GM12878 (cell line): ENCODE results near the gene OTUB2. TPM values are rescaled to one million over a fixed set of nuclear protein-coding genes. Genes with fewer than 3 reads are reported as not detected.
A peak's percentile ranks its signal among the peaks of the same experiment; 100 is the strongest.

Experiments used
- ATAC-seq: fragments of 200-7000 bp; cut with Tn5 transposase; 3 replicates; pipeline ENCODE4 v1.9.1; 2020; ENCODE audit warnings: mild to moderate bottlenecking, moderate library complexity
- BruUV-seq: library from RNA; stranded (reverse); fragments of 400-500 nt; replicated peaks from 2 replicates; lab custom pipeline; 2021; lab: Mats Ljungman, UMichigan
- CTCF ChIA-PET: fragments of 300-600 bp; sonication (Branson Sonifier 250); formaldehyde crosslinking; extraction: SDS; loops from one replicate; lab custom pipeline; 2021; ENCODE audit warnings: inconsistent platforms; lab: Yijun Ruan, JAX
- POLR2A ChIA-PET: fragments of 350-600 bp; formaldehyde crosslinking; extraction: SDS; loops from one replicate; lab custom pipeline; 2021; ENCODE audit warnings: inconsistent platforms; lab: Charles Lee
- RAD21 ChIA-PET: fragments of 300-600 bp; sonication (Branson Sonifier 250); formaldehyde crosslinking; loops from one replicate; lab custom pipeline; 2023; ENCODE audit warnings: antibody characterized with exemption; ENCODE audit not compliant: unreplicated experiment; lab: Charles Lee
- SMC1A ChIA-PET: fragments of 300-600 bp; sonication (Branson Sonifier 250); formaldehyde crosslinking; loops from one replicate; lab custom pipeline; 2023; ENCODE audit not compliant: unreplicated experiment, uncharacterized antibody; lab: Charles Lee
- DNase-seq: peaks from one replicate; pipeline ENCODE4 v3.0.0-alpha.2; 2011; ENCODE audit warnings: low read depth, low spot score
- FAIRE-seq: peaks from 3 replicates; lab custom pipeline; 2011; peaks lifted over from hg19 to GRCh38; lab: Jason Lieb, UNC
- H2AFZ ChIP-seq: 2 replicates; pipeline ENCODE4 v1.6.0; 2011; ENCODE audit warnings: low read depth, low read length, control low read depth; ENCODE audit not compliant: control insufficient read depth
- H3K27ac ChIP-seq: 2 replicates; pipeline ENCODE4 v1.5.1; 2011; ENCODE audit warnings: control low read depth; ENCODE audit not compliant: control insufficient read depth, insufficient read depth
- H3K27me3 ChIP-seq, 2 experiments: replicated peaks in 1 of 2; 2 replicates each; pipeline versions ENCODE4 v1.6.0 to v1.6.1; 2011; ENCODE audit warnings: low read length in 1 of 2; ENCODE audit not compliant: control insufficient read depth in 2 of 2, insufficient read depth in 2 of 2
- H3K36me3 ChIP-seq, 2 experiments: 2 replicates each; pipeline ENCODE4 v1.5.1; 2011; ENCODE audit warnings: low read length in 1 of 2; ENCODE audit not compliant: control insufficient read depth in 2 of 2, insufficient read depth in 2 of 2
- H3K4me1 ChIP-seq: 2 replicates; pipeline ENCODE4 v1.6.1; 2011; ENCODE audit warnings: mild to moderate bottlenecking, low read length, moderate library complexity, mixed read lengths; ENCODE audit not compliant: control insufficient read depth, insufficient read depth
- H3K4me2 ChIP-seq: 2 replicates; pipeline ENCODE4 v1.6.0; 2011; ENCODE audit warnings: control low read depth; ENCODE audit not compliant: control insufficient read depth, insufficient read depth
- H3K4me3 ChIP-seq: fragments of 200-600 bp; sonication (generic); 2 replicates; pipeline ENCODE4 v1.5.1; 2016
- H3K79me2 ChIP-seq: 2 replicates; pipeline ENCODE4 v1.6.0; 2011; ENCODE audit warnings: low read length; ENCODE audit not compliant: control insufficient read depth, insufficient read depth
- H3K9ac ChIP-seq: 2 replicates; pipeline ENCODE4 v1.8.0; 2011; ENCODE audit warnings: low read length, control low read depth, mixed read lengths; ENCODE audit not compliant: control insufficient read depth, insufficient read depth
- H3K9me3 ChIP-seq: replicated peaks from 3 replicates; pipeline ENCODE4 v1.5.1; 2011; ENCODE audit warnings: mild to moderate bottlenecking, low read length; ENCODE audit not compliant: control insufficient read depth, insufficient read depth
- H4K20me1 ChIP-seq: 2 replicates; pipeline ENCODE4 v1.6.0; 2011; ENCODE audit not compliant: control insufficient read depth, insufficient read depth
- EED ChIP-seq: sonication (generic); IDR thresholded peaks from 2 replicates; pipeline ENCODE4 v1.6.1; 2016; ENCODE audit warnings: antibody characterized with exemption, low read depth
- MTA3 ChIP-seq: IDR thresholded peaks from 2 replicates; pipeline ENCODE4 v1.6.1; 2012; ENCODE audit warnings: low read length, inconsistent platforms, borderline replicate concordance
- SMAD1 ChIP-seq: fragments of 450-650 bp; IDR thresholded peaks from 2 replicates; pipeline ENCODE4 v1.6.1; 2018; ENCODE audit warnings: mild to moderate bottlenecking, low read depth; ENCODE audit not compliant: partially characterized antibody
- YY1 ChIP-seq: IDR thresholded peaks from 2 replicates; pipeline ENCODE4 v1.6.1; 2011; ENCODE audit warnings: low read depth, mild to moderate bottlenecking, low read length
- WGBS: methylation state at CpG from one replicate; pipeline ENCODE4 v1.1.6; 2016; ENCODE audit warnings: low lambda C conversion rate; ENCODE audit not compliant: insufficient replicate concordance, insufficient coverage; ENCODE audit errors: missing lambda C conversion rate; 5-methylcytosine and 5-hydroxymethylcytosine counted together
- in situ Hi-C: fragments of 300-500 bp; cut with MboI; formaldehyde crosslinking; loops from 9 replicates; pipeline ENCODE4 v1.14.3; 2018; ENCODE audit warnings: mixed read lengths
- intact Hi-C: fragments of 100-400 bp; cut with micrococcal nuclease; formaldehyde crosslinking; loops from one replicate; pipeline ENCODE4 v1.14.2; 2022; ENCODE audit not compliant: unreplicated experiment
- polyA plus RNA-seq, 11 experiments: library from polyadenylated mRNA; depleted of rRNA in 4 of 11; unstranded in 6 of 11; stranded (reverse) in 5 of 11; fragments of >200 nt; fragmentation: Nextera tagmentation in 4 of 11; fragmentation: Illumina TruSeq in 1 of 11; extraction: Ambion mirVana in 4 of 11; extraction: Trizol in 1 of 11; gene quantifications; 1 replicate in 1 of 11; 2 replicates in 10 of 11; pipeline versions ENCODE4 v1.2.1 to v1.2.3, GENCODE V29; 2011 to 2016; ENCODE audit warnings: inconsistent platforms in 2 of 11, missing spikeins in 2 of 11, low read depth in 1 of 11
- total RNA-seq, 4 experiments: library from RNA; depleted of rRNA in 3 of 4; stranded (reverse); fragments of >200 nt in 3 of 4; fragmentation: Illumina TruSeq in 1 of 4; extraction: Trizol in 1 of 4; gene quantifications; 2 replicates each; pipeline versions ENCODE4 v1.2.1 to v1.2.3, GENCODE V29; 2013 to 2021
- TF ChIP-seq, protein P1 (sequence below): fragments of 450-650 bp; IDR thresholded peaks from 2 replicates; pipeline ENCODE4 v1.6.1; 2016; ENCODE audit warnings: mild to moderate bottlenecking

The OTUB2 gene
- total and polyA plus RNA-seq, 10 of the 15 experiments (the other 5 are each of a cell fraction or from before 2014, with no cell fraction given) = 0.05 to 0.82 (median 0.43) TPM

DNA sequence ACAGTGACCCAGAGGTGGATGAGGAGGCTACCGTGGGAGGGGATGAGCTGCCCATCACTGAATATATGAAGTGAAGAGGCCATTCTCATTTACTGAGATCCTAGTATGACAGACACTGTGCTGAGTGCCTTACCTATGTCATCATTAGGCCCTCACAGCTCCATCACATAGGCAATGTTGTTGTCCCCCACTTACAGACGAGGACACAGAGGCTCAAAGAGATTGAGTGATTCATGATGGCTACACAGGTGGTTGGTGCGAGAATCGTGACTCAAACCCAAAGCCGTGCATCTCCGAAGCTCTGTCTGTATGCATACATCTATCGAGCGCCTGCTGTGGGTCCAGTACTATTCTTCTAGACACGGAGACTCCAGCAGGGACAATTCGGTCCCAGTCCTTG lies 34.9 kb upstream of the OTUB2 start:
- Histone ChIP-seq H4K20me1 (no peaks in the 10 kb centered on the region), H2AFZ (no peak overlapping the region), H3K9ac (no peak overlapping the region), H3K36me3 (no peaks in the 10 kb centered on the region), H3K4me2 (no peak overlapping the region), H3K27ac (no peak overlapping the region), H3K4me3 (no peak overlapping the region), H3K27me3 (no peaks in the 10 kb centered on the region), H3K9me3 (no peaks in the 10 kb centered on the region), H3K79me2 (no peaks in the 10 kb centered on the region), H3K4me1 (peaks cover 19% of the 10 kb centered on the region)
- ChIA-PET RAD21 (interaction anchor here (1.1 to 3.2 kb wide), 8 partner anchors 8 to 51 kb away, joined by 4 to 18 read pairs (median 7); partner anchors contain the start of gene ASB2), SMC1A (interaction anchor here (1.0 to 3.0 kb wide), 9 partner anchors 9 to 51 kb away, joined by 3 to 26 read pairs (median 10); partner anchors contain the start of gene ASB2), POLR2A (interaction anchor here (1.1 to 2.3 kb wide), 7 partner anchors 9 to 31 kb away, joined by 4 to 15 read pairs (median 8); no protein-coding TSS in a partner anchor), CTCF (interaction anchor here (0.8 to 16.9 kb wide), 7 partner anchors 9 to 146 kb away, joined by 3 to 541 read pairs (median 7); no protein-coding TSS in a partner anchor)
- DNase-seq (no peak), ATAC-seq (no peak), FAIRE-seq (no peak)
- 47% methylated on average over 10 of the region's 10 CpGs for WGBS
- intact Hi-C loops (no loop called here), in situ Hi-C loops (no loop called here)
- no TSS peak for BruUV-seq
- TF ChIP-seq, protein P1, sequence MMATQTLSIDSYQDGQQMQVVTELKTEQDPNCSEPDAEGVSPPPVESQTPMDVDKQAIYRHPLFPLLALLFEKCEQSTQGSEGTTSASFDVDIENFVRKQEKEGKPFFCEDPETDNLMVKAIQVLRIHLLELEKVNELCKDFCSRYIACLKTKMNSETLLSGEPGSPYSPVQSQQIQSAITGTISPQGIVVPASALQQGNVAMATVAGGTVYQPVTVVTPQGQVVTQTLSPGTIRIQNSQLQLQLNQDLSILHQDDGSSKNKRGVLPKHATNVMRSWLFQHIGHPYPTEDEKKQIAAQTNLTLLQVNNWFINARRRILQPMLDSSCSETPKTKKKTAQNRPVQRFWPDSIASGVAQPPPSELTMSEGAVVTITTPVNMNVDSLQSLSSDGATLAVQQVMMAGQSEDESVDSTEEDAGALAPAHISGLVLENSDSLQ = 0 out of 2 replicates have a peak, but pooled peaks have one; percentile 8
- TF ChIP-seq EED = no peak

DNA sequence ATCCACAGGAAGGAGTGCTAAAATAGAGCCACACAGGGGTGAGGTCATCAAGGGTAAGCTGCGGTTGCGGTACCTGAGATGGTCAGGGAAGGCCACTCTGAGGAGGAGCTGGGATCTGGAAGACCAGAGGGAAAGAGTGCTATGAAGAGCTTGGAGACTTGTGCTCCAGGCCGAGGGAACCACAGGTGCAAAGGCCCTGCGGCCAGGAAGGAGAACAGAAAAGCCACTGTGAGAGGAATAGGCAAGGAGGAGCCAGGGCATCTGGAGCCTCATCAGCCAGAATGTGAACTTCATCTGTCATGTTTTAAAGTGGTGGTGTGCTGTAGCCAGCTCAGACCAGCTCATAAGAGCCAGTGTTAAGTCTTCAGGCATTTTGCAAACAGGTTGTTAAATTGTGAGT lies 34.5 kb upstream of the OTUB2 start:
- no peak for FAIRE-seq

More for the DNA sequence above, 34.5 kb upstream of the OTUB2 start:
- ChIA-PET POLR2A (interaction anchor here (1.1 to 2.3 kb wide), 5 partner anchors 9 to 24 kb away, joined by 4 to 15 read pairs (median 9); no protein-coding TSS in a partner anchor), RAD21 (interaction anchor here (1.4 to 3.2 kb wide), 6 partner anchors 10 to 52 kb away, joined by 3 to 18 read pairs (median 10); no protein-coding TSS in a partner anchor)
- Histone ChIP-seq H3K4me2 (no peak overlapping the region), H3K36me3 (no peaks in the 10 kb centered on the region), H4K20me1 (no peaks in the 10 kb centered on the region), H3K79me2 (no peaks in the 10 kb centered on the region)
- intact Hi-C loops = no loop called here
- no peak for ATAC-seq
- in situ Hi-C loops = no loop called here
- no peak for TF ChIP-seq SMAD1
- no peak for TF ChIP-seq MTA3
- TF ChIP-seq YY1 = no peak
- TF ChIP-seq, all 136 proteins: peak for 0
- WGBS = 100% methylated on average over 2 of the region's 4 CpGs
- ChIA-PET SMC1A (interaction anchor here (0.8 to 3.0 kb wide), 10 partner anchors 8 to 52 kb away, joined by 3 to 26 read pairs (median 8); partner anchors contain the start of gene ASB2), CTCF (interaction anchor here (0.8 to 16.9 kb wide), 9 partner anchors 9 to 145 kb away, joined by 3 to 541 read pairs (median 5); no protein-coding TSS in a partner anchor)
- no peak overlapping the region for H3K9ac ChIP-seq
- H3K9me3 ChIP-seq = no peaks in the 10 kb centered on the region
- no peak for DNase-seq
- no peak overlapping the region for H3K27ac ChIP-seq
- no TSS peak for BruUV-seq
- no peaks in the 10 kb centered on the region for H3K27me3 ChIP-seq
- no peak overlapping the region for H2AFZ ChIP-seq
- peaks cover 19% of the 10 kb centered on the region for H3K4me1 ChIP-seq
- no peak overlapping the region for H3K4me3 ChIP-seq
